HG02571 (cell line): Measurements from ENCODE around the gene SH2D2A.
"Not testable (repeated sequence)": the region's sequence is repeated elsewhere in the genome, so short reads cannot be mapped to it uniquely, and the experiment has no call there.

Experiments
- ATAC-seq: cut with Tn5 transposase; IDR thresholded peaks from one replicate; pipeline ENCODE4 v1.9.1; 2021; ENCODE audit warnings: mild to moderate bottlenecking, moderate library complexity; ENCODE audit not compliant: unreplicated experiment

Gene SH2D2A

GRCh38 chr1:156775799-156776198 lies 40.8 kb downstream of the SH2D2A start:
- no peak for ATAC-seq

GRCh38 chr1:156773607-156774006 lies 43.0 kb downstream of the SH2D2A start:
- no peak for ATAC-seq

GRCh38 chr1:156772728-156773497 lies 43.7 kb downstream of the SH2D2A start:
- ATAC-seq = no peak

GRCh38 chr1:156772222-156772621 lies 44.4 kb downstream of the SH2D2A start:
- no peak for ATAC-seq

GRCh38 chr1:156768610-156769295 lies 47.9 kb downstream of the SH2D2A start:
- no peak for ATAC-seq

GRCh38 chr1:156767879-156768604 lies 48.6 kb downstream of the SH2D2A start:
- ATAC-seq = peak; percentile 15

- peak; percentile 93 for ATAC-seq
These were observed 49.4 kb downstream of the SH2D2A start, which contains the start of gene PRCC for GRCh38 chr1:156767101-156767878. Gene PRCC (plus strand): TSS chr1:156767535. CDS start chr1:156767772, 237 bp downstream.

- ATAC-seq = peak; percentile 5
These were observed 50.1 kb downstream of the SH2D2A start for GRCh38 chr1:156766298-156767100.

- no peak for ATAC-seq
These were observed 51.0 kb downstream of the SH2D2A start for GRCh38 chr1:156765666-156766065.

GRCh38 chr1:156765136-156765535 lies 51.5 kb downstream of the SH2D2A start:
- ATAC-seq = not testable (repeated sequence)

- no peak for ATAC-seq
These were observed 55.9 kb downstream of the SH2D2A start for GRCh38 chr1:156760796-156761104.

GRCh38 chr1:156760092-156760795 lies 56.4 kb downstream of the SH2D2A start:
- no peak for ATAC-seq

- not testable (repeated sequence) for ATAC-seq
These were observed 58.9 kb downstream of the SH2D2A start for GRCh38 chr1:156757572-156758253.

- ATAC-seq = no peak
These were observed 60.3 kb downstream of the SH2D2A start for GRCh38 chr1:156756355-156756754.
